Stimulated activated CD4-positive, alpha-beta T cell treated with anti-CD3 and anti-CD28 coated beads, Interleukin-15, amount 100 ng/mL, for 24 hours (primary cell): ENCODE results near the gene TSPAN10.

Source experiments
- DNase-seq: peaks from one replicate; pipeline ENCODE4 v3.0.0-alpha.2; 2020

TSPAN10 gene

GRCh38 chr17:81690549-81690948 lies 53.6 kb downstream of the TSPAN10 start:
- no peak for DNase-seq

- no peak for DNase-seq
Measured at GRCh38 chr17:81691196-81691595, 54.2 kb downstream of the TSPAN10 start.

- DNase-seq: no peak
Measured at GRCh38 chr17:81691608-81692007, 54.6 kb downstream of the TSPAN10 start.

- DNase-seq: no peak
Measured at GRCh38 chr17:81693509-81694210, 56.7 kb downstream of the TSPAN10 start.

GRCh38 chr17:81694810-81695209 lies 57.8 kb downstream of the TSPAN10 start:
- DNase-seq: no peak

GRCh38 chr17:81695211-81695610 lies 58.2 kb downstream of the TSPAN10 start:
- no peak for DNase-seq

- DNase-seq: no peak
Measured at GRCh38 chr17:81695801-81696200, 58.8 kb downstream of the TSPAN10 start.

GRCh38 chr17:81696218-81696941 lies 59.4 kb downstream of the TSPAN10 start:
- DNase-seq: no peak

- DNase-seq: no peak
Measured at GRCh38 chr17:81697261-81698044, 60.5 kb downstream of the TSPAN10 start.
